HL-60 (cell line): ENCODE measurements around the gene ZSWIM6.

Source experiments
- GABPA ChIP-seq: IDR thresholded peaks from 2 replicates; pipeline ENCODE4 v1.6.1; 2012; ENCODE audit warnings: low read depth
- POLR2AphosphoS5 ChIP-seq: IDR thresholded peaks from 2 replicates; pipeline ENCODE4 v1.6.1; 2012; ENCODE audit warnings: low read depth
- TF ChIP-seq, protein P1 (sequence below): IDR thresholded peaks from one replicate; pipeline ENCODE4 v1.5.1; 2011; ENCODE audit warnings: low read length, control low read depth, inconsistent platforms; ENCODE audit not compliant: insufficient read depth
- TF ChIP-seq, protein P2 (sequence below): IDR thresholded peaks from 2 replicates; pipeline ENCODE4 v1.6.1; 2012; ENCODE audit warnings: low read depth; ENCODE audit not compliant: insufficient replicate concordance

DNA sequence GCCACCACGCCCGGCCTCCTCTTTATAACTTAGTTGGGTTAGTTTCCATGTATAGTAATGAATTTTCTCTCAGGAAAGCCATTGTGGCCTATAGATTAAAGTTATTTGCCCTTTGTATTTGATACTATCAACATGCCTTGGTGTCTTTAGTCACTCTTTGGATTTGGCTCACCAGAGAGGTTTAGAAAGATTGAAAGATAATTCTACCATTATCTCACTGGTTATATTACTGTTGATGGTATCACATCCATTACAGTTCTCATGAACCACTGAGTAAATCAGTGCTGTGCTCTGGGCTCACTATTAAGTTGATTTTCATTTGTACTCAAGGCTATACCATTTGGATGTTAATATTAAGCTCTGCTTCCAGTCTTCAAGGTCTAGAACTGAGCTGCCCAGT lies 87.0 kb downstream of the ZSWIM6 start:
- TF ChIP-seq, protein P1, sequence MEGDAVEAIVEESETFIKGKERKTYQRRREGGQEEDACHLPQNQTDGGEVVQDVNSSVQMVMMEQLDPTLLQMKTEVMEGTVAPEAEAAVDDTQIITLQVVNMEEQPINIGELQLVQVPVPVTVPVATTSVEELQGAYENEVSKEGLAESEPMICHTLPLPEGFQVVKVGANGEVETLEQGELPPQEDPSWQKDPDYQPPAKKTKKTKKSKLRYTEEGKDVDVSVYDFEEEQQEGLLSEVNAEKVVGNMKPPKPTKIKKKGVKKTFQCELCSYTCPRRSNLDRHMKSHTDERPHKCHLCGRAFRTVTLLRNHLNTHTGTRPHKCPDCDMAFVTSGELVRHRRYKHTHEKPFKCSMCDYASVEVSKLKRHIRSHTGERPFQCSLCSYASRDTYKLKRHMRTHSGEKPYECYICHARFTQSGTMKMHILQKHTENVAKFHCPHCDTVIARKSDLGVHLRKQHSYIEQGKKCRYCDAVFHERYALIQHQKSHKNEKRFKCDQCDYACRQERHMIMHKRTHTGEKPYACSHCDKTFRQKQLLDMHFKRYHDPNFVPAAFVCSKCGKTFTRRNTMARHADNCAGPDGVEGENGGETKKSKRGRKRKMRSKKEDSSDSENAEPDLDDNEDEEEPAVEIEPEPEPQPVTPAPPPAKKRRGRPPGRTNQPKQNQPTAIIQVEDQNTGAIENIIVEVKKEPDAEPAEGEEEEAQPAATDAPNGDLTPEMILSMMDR = no peak
- TF ChIP-seq POLR2AphosphoS5 (no peak), GABPA (no peak)
- TF ChIP-seq, protein P2, sequence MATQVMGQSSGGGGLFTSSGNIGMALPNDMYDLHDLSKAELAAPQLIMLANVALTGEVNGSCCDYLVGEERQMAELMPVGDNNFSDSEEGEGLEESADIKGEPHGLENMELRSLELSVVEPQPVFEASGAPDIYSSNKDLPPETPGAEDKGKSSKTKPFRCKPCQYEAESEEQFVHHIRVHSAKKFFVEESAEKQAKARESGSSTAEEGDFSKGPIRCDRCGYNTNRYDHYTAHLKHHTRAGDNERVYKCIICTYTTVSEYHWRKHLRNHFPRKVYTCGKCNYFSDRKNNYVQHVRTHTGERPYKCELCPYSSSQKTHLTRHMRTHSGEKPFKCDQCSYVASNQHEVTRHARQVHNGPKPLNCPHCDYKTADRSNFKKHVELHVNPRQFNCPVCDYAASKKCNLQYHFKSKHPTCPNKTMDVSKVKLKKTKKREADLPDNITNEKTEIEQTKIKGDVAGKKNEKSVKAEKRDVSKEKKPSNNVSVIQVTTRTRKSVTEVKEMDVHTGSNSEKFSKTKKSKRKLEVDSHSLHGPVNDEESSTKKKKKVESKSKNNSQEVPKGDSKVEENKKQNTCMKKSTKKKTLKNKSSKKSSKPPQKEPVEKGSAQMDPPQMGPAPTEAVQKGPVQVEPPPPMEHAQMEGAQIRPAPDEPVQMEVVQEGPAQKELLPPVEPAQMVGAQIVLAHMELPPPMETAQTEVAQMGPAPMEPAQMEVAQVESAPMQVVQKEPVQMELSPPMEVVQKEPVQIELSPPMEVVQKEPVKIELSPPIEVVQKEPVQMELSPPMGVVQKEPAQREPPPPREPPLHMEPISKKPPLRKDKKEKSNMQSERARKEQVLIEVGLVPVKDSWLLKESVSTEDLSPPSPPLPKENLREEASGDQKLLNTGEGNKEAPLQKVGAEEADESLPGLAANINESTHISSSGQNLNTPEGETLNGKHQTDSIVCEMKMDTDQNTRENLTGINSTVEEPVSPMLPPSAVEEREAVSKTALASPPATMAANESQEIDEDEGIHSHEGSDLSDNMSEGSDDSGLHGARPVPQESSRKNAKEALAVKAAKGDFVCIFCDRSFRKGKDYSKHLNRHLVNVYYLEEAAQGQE = no peak
